Stimulated activated CD4-positive, alpha-beta T cell treated with anti-CD3 and anti-CD28 coated beads, Interleukin-15, amount 100 ng/mL, for 48 hours (primary cell): ENCODE measurements around the gene TMEM191B.
"Not testable (repeated sequence)": the region's sequence is repeated elsewhere in the genome, so short reads cannot be mapped to it uniquely, and the experiment has no call there.

Experiments
- DNase-seq, 2 donors: peaks; one replicate each; pipeline ENCODE4 v3.0.0-alpha.2; 2020; ENCODE audit warnings: low read depth in 2 of 2

TMEM191B gene

GRCh38 chr22:18558516-18558915 is 30.9 kb downstream of the TMEM191B start:
- DNase-seq, result not testable (repeated sequence)

DNA sequence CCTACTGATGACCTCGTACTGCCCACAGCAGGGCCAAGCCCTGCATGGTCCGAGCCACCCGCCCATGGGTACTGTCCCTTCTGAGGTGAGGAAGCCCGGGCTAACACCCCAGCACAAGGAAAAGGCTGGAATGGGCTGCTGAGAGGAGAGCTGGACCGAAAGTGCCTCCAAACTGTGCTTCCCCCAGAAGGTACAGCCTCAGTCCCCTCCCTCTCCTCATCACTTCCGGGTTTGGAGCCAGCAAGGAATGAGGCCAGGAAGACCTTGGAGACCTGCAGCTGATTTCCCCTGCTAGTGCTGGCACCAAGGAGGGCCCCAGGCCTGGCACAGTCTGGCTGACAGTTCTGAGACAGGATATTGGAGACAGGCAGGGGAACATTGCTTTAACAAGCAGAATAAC is 31.3 kb downstream of the TMEM191B start:
- not testable (repeated sequence) for DNase-seq

- DNase-seq, result not testable (repeated sequence)
These were observed 32.7 kb downstream of the TMEM191B start for GRCh38 chr22:18560099-18560974.

GRCh38 chr22:18570509-18571246 is 43.1 kb downstream of the TMEM191B start:
- not testable (repeated sequence) for DNase-seq

- DNase-seq, result not testable (repeated sequence)
These were observed 46.0 kb downstream of the TMEM191B start for GRCh38 chr22:18573483-18574164.

DNA sequence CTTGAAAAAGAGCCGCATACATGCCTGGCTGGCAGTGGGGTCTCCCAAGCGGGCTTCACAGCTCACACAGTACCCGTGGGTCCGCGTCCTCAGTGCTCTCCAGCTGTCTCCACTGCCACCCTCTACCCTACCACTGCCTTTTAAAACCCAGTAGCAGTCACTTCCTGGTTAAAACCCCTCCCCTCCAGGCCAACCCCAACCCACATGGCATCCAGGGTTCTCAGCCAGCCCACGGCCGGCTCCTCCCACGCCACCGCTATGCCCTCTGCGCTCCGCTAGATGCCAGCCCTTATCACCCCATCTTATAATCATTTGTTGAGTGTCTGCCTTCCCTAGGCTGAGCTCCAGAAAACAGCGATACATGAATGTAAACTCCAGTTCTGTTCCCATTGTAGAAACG is 47.0 kb downstream of the TMEM191B start:
- not testable (repeated sequence) for DNase-seq

DNA sequence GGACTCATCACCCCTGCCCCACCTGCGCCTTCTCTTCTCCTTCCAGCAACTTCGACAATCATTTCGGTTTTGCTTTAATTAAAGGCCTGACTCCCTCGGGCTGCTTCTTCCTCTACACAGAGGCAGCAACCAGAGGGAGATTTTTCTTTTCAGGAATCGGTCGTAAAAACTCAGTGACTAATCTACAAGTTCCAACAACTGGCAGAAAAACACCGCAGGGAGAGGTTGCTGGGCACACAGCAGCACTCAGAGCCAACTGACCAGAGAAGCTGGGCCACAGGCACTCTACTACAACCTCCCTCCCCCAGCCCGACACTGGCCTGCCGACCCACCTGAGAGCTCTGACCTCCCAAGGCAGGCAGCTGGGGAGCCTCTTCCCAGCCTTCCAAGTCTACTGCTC is 48.1 kb downstream of the TMEM191B start:
- DNase-seq, result not testable (repeated sequence)

- DNase-seq, result not testable (repeated sequence)
These were observed 49.7 kb downstream of the TMEM191B start for GRCh38 chr22:18577090-18577818.

DNA sequence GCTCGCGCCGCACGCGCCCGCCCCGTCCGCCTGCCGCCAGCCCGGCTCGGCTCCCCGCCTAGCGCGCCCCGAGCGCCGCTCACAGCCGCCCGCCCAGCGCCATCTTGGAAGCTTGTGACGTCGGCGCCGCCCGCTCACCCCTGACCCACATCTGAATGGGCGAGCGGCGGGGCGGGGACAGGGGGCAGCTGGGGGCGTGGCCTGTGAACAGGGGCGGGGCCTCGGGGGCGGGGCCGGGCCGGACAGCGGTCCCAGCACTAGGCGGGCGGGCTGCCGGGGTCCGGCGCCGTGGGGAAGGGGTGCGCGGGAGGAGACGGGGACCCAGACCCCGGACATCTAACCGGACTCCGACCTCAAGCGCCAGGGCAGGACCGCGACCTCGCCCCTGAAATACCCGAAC is 50.2 kb downstream of the TMEM191B start:
- not testable (repeated sequence) for DNase-seq
